ENCODE data around the gene TMEM151B.

TMEM151B gene

GRCh38 chr6:44269178-44269920 lies 901 bp upstream of the TMEM151B start:
- Histone ChIP-seq H3K4me3 (ENCODE audit: insufficient read length, low read depth) (no peak overlapping the region), H3K27me3 (ENCODE audit: insufficient read depth, insufficient read length) (peaks cover 27% of the 10 kb centered on the region)

GRCh38 chr6:44270526-44271405 lies 516 bp downstream of the TMEM151B start:
- Histone ChIP-seq H3K9ac (ENCODE audit: insufficient read length, low read depth) (peak overlapping the region; percentile 4), H3K27me3 (ENCODE audit: insufficient read depth, insufficient read length) (peaks cover 27% of the 10 kb centered on the region), H3K9me3 (ENCODE audit: insufficient read depth, low read length) (no peaks in the 10 kb centered on the region), H3K4me3 (ENCODE audit: insufficient read length, low read depth) (peak overlapping the region; percentile 11), H3K4me1 (ENCODE audit: insufficient read depth, insufficient read length) (peaks cover 7% of the 10 kb centered on the region), H3K36me3 (ENCODE audit: insufficient read depth, insufficient read length, low read length) (no peaks in the 10 kb centered on the region)
- DNase-seq (ENCODE audit: low read depth, low spot score), result no peak
- TF ChIP-seq ZNF274 (IDR thresholded peaks at IDR 0.05; ENCODE audit: low read depth, low read length) (no peak), SUZ12 (IDR thresholded peaks at IDR 0.05; ENCODE audit: extremely low read depth, insufficient read depth, insufficient read length) (no peak), YY1 (IDR thresholded peaks at IDR 0.05; ENCODE audit: insufficient read depth, insufficient read length) (no peak)

More at GRCh38 chr6:44269178-44269920, 901 bp upstream of the TMEM151B start:
- Histone ChIP-seq H3K36me3 (ENCODE audit: insufficient read depth, insufficient read length, low read length) (no peaks in the 10 kb centered on the region), H3K9me3 (ENCODE audit: insufficient read depth, low read length) (no peaks in the 10 kb centered on the region), H3K9ac (ENCODE audit: insufficient read length, low read depth) (peak overlapping the region; percentile 21), H3K4me1 (ENCODE audit: insufficient read depth, insufficient read length) (peaks cover 8% of the 10 kb centered on the region)
- TF ChIP-seq ZNF274 (IDR thresholded peaks at IDR 0.05; ENCODE audit: low read depth, low read length), result no peak
- TF ChIP-seq SUZ12 (IDR thresholded peaks at IDR 0.05; ENCODE audit: extremely low read depth, insufficient read depth, insufficient read length), result no peak
- no peak for TF ChIP-seq YY1 (IDR thresholded peaks at IDR 0.05; ENCODE audit: insufficient read depth, insufficient read length)
- no peak for DNase-seq (ENCODE audit: low read depth, low spot score)

GRCh38 chr6:44271406-44271723 lies 1.1 kb downstream of the TMEM151B start:
- no peak overlapping the region for H3K4me3 ChIP-seq (ENCODE audit: insufficient read length, low read depth)
- no peaks in the 10 kb centered on the region for H3K9me3 ChIP-seq (ENCODE audit: insufficient read depth, low read length)
- DNase-seq (ENCODE audit: low read depth, low spot score), result no peak
- H3K9ac ChIP-seq (ENCODE audit: insufficient read length, low read depth), result no peak overlapping the region
- H3K27me3 ChIP-seq (ENCODE audit: insufficient read depth, insufficient read length), result peaks cover 27% of the 10 kb centered on the region
- no peak for TF ChIP-seq YY1 (IDR thresholded peaks at IDR 0.05; ENCODE audit: insufficient read depth, insufficient read length)
- TF ChIP-seq ZNF274 (IDR thresholded peaks at IDR 0.05; ENCODE audit: low read depth, low read length), result no peak
- TF ChIP-seq SUZ12 (IDR thresholded peaks at IDR 0.05; ENCODE audit: extremely low read depth, insufficient read depth, insufficient read length), result no peak
- no peaks in the 10 kb centered on the region for H3K36me3 ChIP-seq (ENCODE audit: insufficient read depth, insufficient read length, low read length)
- peaks cover 7% of the 10 kb centered on the region for H3K4me1 ChIP-seq (ENCODE audit: insufficient read depth, insufficient read length)

- peaks cover 22% of the 10 kb centered on the region for H3K27me3 ChIP-seq (ENCODE audit: insufficient read depth, insufficient read length)
These were observed 1.7 kb downstream of the TMEM151B start for GRCh38 chr6:44271914-44272313.

GRCh38 chr6:44272529-44272928 lies 2.3 kb downstream of the TMEM151B start:
- DNase-seq (ENCODE audit: low read depth, low spot score), result no peak
- Histone ChIP-seq H3K36me3 (ENCODE audit: insufficient read depth, insufficient read length, low read length) (no peaks in the 10 kb centered on the region), H3K4me1 (ENCODE audit: insufficient read depth, insufficient read length) (peaks cover 7% of the 10 kb centered on the region), H3K9ac (ENCODE audit: insufficient read length, low read depth) (no peak overlapping the region), H3K9me3 (ENCODE audit: insufficient read depth, low read length) (no peaks in the 10 kb centered on the region), H3K4me3 (ENCODE audit: insufficient read length, low read depth) (no peak overlapping the region), H3K27me3 (ENCODE audit: insufficient read depth, insufficient read length) (peaks cover 22% of the 10 kb centered on the region)
- TF ChIP-seq YY1 (IDR thresholded peaks at IDR 0.05; ENCODE audit: insufficient read depth, insufficient read length), result no peak
- TF ChIP-seq SUZ12 (IDR thresholded peaks at IDR 0.05; ENCODE audit: extremely low read depth, insufficient read depth, insufficient read length), result no peak
- no peak for TF ChIP-seq ZNF274 (IDR thresholded peaks at IDR 0.05; ENCODE audit: low read depth, low read length)

More at GRCh38 chr6:44271914-44272313, 1.7 kb downstream of the TMEM151B start:
- Histone ChIP-seq H3K36me3 (ENCODE audit: insufficient read depth, insufficient read length, low read length) (no peaks in the 10 kb centered on the region), H3K9me3 (ENCODE audit: insufficient read depth, low read length) (no peaks in the 10 kb centered on the region), H3K4me3 (ENCODE audit: insufficient read length, low read depth) (no peak overlapping the region), H3K4me1 (ENCODE audit: insufficient read depth, insufficient read length) (peaks cover 7% of the 10 kb centered on the region), H3K9ac (ENCODE audit: insufficient read length, low read depth) (no peak overlapping the region)
- TF ChIP-seq SUZ12 (IDR thresholded peaks at IDR 0.05; ENCODE audit: extremely low read depth, insufficient read depth, insufficient read length), result no peak
- no peak for TF ChIP-seq ZNF274 (IDR thresholded peaks at IDR 0.05; ENCODE audit: low read depth, low read length)
- TF ChIP-seq YY1 (IDR thresholded peaks at IDR 0.05; ENCODE audit: insufficient read depth, insufficient read length), result no peak
- DNase-seq (ENCODE audit: low read depth, low spot score), result no peak

- H3K36me3 ChIP-seq (ENCODE audit: insufficient read depth, insufficient read length, low read length), result no peaks in the 10 kb centered on the region
- H3K27me3 ChIP-seq (ENCODE audit: insufficient read depth, insufficient read length), result peaks cover 21% of the 10 kb centered on the region
- peaks cover 7% of the 10 kb centered on the region for H3K4me1 ChIP-seq (ENCODE audit: insufficient read depth, insufficient read length)
- H3K9me3 ChIP-seq (ENCODE audit: insufficient read depth, low read length), result no peaks in the 10 kb centered on the region
- no peak overlapping the region for H3K9ac ChIP-seq (ENCODE audit: insufficient read length, low read depth)
- H3K4me3 ChIP-seq (ENCODE audit: insufficient read length, low read depth), result no peak overlapping the region
- no peak for DNase-seq (ENCODE audit: low read depth, low spot score)
- TF ChIP-seq YY1 (IDR thresholded peaks at IDR 0.05; ENCODE audit: insufficient read depth, insufficient read length), result no peak
- no peak for TF ChIP-seq ZNF274 (IDR thresholded peaks at IDR 0.05; ENCODE audit: low read depth, low read length)
- TF ChIP-seq SUZ12 (IDR thresholded peaks at IDR 0.05; ENCODE audit: extremely low read depth, insufficient read depth, insufficient read length), result no peak
These were observed 2.8 kb downstream of the TMEM151B start for GRCh38 chr6:44272999-44273566.

- Histone ChIP-seq H3K27me3 (ENCODE audit: insufficient read depth, insufficient read length) (peaks cover 16% of the 10 kb centered on the region), H3K9ac (ENCODE audit: insufficient read length, low read depth) (no peak overlapping the region)
These were observed 3.4 kb downstream of the TMEM151B start for GRCh38 chr6:44273617-44274016.

More at GRCh38 chr6:44273617-44274016, 3.4 kb downstream of the TMEM151B start:
- H3K9me3 ChIP-seq (ENCODE audit: insufficient read depth, low read length), result no peaks in the 10 kb centered on the region
- peaks cover 4% of the 10 kb centered on the region for H3K4me1 ChIP-seq (ENCODE audit: insufficient read depth, insufficient read length)
- H3K4me3 ChIP-seq (ENCODE audit: insufficient read length, low read depth), result no peak overlapping the region
- H3K36me3 ChIP-seq (ENCODE audit: insufficient read depth, insufficient read length, low read length), result no peaks in the 10 kb centered on the region
- DNase-seq (ENCODE audit: low read depth, low spot score), result no peak
- TF ChIP-seq SUZ12 (IDR thresholded peaks at IDR 0.05; ENCODE audit: extremely low read depth, insufficient read depth, insufficient read length) (no peak), ZNF274 (IDR thresholded peaks at IDR 0.05; ENCODE audit: low read depth, low read length) (no peak), YY1 (IDR thresholded peaks at IDR 0.05; ENCODE audit: insufficient read depth, insufficient read length) (no peak)
